ENCODE results near the gene SLITRK3. TPM values are rescaled to one million over a fixed set of nuclear protein-coding genes. Genes with fewer than 3 reads are reported as not detected.

Gene SLITRK3
- total and polyA plus RNA-seq, 11 donors: not detected

DNA sequence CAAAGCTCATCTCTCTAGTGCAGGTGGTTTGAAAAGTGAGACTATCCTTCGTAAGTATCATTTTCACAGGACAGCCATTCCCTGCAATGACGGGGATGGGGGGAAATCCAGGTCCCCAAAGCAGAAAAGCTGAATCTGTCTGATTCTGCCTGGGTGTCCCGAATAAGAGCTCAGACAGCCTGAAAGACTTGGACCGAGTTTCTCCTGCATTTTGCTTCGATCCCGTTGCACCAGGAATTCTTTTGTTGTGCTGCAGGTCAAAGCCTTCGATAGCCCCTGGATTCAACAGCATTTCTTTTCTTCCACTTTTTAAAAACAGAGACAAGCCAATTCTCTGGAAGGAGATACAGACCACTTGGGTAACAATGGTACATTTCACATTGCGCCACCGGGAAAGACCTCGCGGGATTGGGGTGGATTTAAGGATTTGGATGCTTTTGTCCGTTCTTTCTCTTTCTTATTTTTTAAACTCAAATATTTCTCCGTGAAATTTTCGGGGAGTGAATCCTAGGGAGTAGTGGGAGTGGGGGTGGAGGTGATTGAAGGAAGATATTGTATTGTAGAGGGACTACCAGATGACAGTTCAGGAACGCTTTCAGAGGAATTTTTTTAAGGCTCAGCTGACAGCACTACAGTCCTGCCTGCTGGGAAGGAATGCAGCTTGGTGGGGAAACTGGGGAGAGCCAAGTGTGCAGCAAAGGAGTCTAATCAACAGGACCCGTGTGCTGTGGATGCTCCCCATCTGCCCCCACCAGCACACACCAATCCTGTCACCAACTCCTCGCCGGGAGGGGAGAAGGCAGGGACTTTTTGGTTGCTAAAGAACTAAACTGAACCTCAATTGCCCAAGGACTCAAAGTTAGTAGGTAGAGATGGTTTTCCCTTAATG, 2.6 kb downstream of the SLITRK3 start:
- 2 to 3% (median 2%) methylated on average over 18 of the region's 18 CpGs for WGBS, 4 donors
- no peak for DNase-seq
- no peaks in the 10 kb centered on the region for H3K36me3 ChIP-seq
- no peak overlapping the region for H3K27ac ChIP-seq
- peaks cover 24 to 75% (median 50%) of the 10 kb centered on the region in 9 donors for H3K27me3 ChIP-seq
- TF ChIP-seq CTCF (IDR thresholded peaks at IDR 0.05) (no peak), POLR2A (IDR thresholded peaks at IDR 0.05) (no peak)
- H3K4me1 ChIP-seq: peaks cover 0 to 40% (median 16%) of the 10 kb centered on the region in 12 donors
- H3K9me3 ChIP-seq: no peaks in the 10 kb centered on the region
- intact Hi-C loops (cut with DNase I): no loop called here
- peak overlapping the region in 4 of 12 donors; percentile 4 to 22 (median 13) for H3K4me3 ChIP-seq
- ATAC-seq: peak in 1 of 4 donors; percentile 26

DNA sequence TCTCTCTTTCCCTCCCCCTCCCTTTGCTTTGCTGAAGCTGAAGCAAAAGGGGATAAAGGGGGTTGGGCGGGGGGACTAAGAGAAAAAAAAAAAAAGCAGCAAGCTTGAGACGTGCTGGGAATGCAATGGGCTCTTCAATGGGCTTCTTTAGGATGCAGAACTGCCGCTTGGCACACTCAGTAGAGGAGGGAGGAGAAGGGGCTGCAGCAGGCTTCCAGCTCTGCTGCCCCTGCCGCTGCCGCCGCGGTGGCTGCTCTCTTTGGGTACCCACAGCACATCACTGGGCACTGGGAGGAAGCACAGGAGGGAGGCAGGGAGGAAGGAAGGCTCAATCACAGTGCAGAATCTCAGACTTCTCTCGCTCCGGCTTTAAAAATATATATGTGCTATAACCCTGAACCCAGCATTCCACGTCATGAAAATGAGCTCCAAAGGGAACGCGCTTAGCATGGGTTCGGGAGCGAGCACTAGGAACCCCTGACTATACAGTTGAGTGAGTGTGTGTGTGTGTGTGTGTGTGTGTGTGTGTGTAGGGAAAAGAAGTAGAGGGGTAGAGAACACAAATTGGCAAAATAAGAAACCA, 3.5 kb downstream of the SLITRK3 start:
- ATAC-seq (no peak), DNase-seq (no peak)
- Histone ChIP-seq H3K27me3 (peaks cover 17 to 66% (median 41%) of the 10 kb centered on the region in 9 donors), H3K27ac (no peak overlapping the region), H3K9me3 (no peaks in the 10 kb centered on the region), H3K4me3 (no peak overlapping the region), H3K36me3 (no peaks in the 10 kb centered on the region), H3K4me1 (peaks cover 0 to 40% (median 16%) of the 10 kb centered on the region in 12 donors)
- 3 to 7% (median 5%) methylated on average over 14 of the region's 14 CpGs for WGBS, 4 donors
- TF ChIP-seq POLR2A (IDR thresholded peaks at IDR 0.05) (no peak), CTCF (IDR thresholded peaks at IDR 0.05) (no peak)
- intact Hi-C loops (cut with DNase I): no loop called here

- no peak overlapping the region for H3K27ac ChIP-seq
- WGBS, 4 donors: 49 to 58% (median 53%) methylated on average over 3 of the region's 3 CpGs
- H3K4me1 ChIP-seq: peaks cover 0 to 32% (median 14%) of the 10 kb centered on the region in 12 donors
- TF ChIP-seq CTCF (IDR thresholded peaks at IDR 0.05) (no peak), POLR2A (IDR thresholded peaks at IDR 0.05) (no peak)
- no peaks in the 10 kb centered on the region for H3K9me3 ChIP-seq
- no peaks in the 10 kb centered on the region for H3K36me3 ChIP-seq
- no peak overlapping the region for H3K4me3 ChIP-seq
- ATAC-seq (no peak), DNase-seq (no peak)
- H3K27me3 ChIP-seq: peaks cover 12 to 56% (median 33%) of the 10 kb centered on the region in 9 donors
- intact Hi-C loops (cut with DNase I): no loop called here
Measured at GRCh38 chr3:165191491-165191890, 4.7 kb downstream of the SLITRK3 start.

DNA sequence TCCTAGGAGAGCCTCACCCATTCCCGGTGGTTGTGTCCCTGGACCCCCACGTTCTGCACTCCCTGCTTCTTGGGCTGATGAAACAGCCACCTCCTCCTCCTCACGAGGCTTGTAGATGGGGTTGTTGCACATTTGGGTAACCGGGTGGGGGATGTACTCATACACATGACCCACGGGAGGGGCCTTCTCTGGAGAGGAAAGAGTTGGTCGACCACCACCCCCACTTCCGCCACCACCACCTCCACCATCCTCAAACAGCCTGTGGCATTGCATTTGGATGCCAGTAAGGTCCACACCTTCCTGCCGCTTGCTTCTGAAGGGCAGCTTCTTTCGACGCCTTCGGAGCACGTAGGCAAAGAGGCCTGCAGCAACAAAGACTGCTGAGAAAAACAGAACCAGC, 7.7 kb downstream of the SLITRK3 start:
- DNase-seq: no peak
- no peak for TF ChIP-seq POLR2A (IDR thresholded peaks at IDR 0.05)
- no peak for TF ChIP-seq CTCF (IDR thresholded peaks at IDR 0.05)
- Histone ChIP-seq H3K4me3 (no peak overlapping the region), H3K9me3 (no peaks in the 10 kb centered on the region), H3K4me1 (peaks cover 0 to 3% (median 0%) of the 10 kb centered on the region in 12 donors), H3K36me3 (no peaks in the 10 kb centered on the region), H3K27ac (no peak overlapping the region), H3K27me3 (peaks cover 0 to 25% (median 6%) of the 10 kb centered on the region in 9 donors)
- intact Hi-C loops (cut with DNase I): no loop called here
- peak in 1 of 4 donors; percentile 22 for ATAC-seq
- WGBS, 4 donors: 83 to 89% (median 87%) methylated on average over 11 to 12 of the region's 12 CpGs
